ENCODE measurements around the gene PSMD9.

DNA sequence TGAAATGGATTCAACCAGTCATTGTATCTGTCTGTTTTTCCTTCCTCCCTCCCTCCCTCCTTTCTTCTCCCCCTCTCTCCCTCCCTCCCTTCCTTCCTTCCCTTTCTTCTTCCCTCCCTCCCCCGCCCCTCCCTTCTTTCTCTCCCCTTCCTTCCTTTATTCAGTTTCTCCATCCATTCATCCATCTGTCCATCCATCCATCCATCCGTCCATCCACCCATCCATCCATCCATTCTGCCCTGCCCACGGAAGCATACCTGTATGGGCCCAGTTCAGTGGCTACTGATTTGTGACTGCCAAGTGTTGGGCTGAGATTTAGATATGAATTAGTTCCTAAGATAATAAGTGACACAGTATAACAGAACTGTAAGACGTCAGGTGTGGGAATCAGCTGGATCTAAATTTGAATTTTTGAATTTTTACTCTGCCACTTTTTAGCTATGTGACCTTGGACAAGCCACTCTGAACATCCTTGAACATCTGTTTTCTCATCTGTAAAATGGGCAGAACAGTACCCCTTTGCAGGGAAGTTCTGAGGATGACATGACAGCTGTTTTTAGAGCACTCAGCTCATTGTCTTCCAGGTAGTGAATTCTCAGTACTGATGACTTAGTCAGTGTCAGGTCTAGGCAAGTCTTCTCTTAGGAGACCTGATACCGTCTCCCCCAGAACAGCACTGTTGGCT, 72.7 kb downstream of the PSMD9 start:
- TF ChIP-seq, protein P1, sequence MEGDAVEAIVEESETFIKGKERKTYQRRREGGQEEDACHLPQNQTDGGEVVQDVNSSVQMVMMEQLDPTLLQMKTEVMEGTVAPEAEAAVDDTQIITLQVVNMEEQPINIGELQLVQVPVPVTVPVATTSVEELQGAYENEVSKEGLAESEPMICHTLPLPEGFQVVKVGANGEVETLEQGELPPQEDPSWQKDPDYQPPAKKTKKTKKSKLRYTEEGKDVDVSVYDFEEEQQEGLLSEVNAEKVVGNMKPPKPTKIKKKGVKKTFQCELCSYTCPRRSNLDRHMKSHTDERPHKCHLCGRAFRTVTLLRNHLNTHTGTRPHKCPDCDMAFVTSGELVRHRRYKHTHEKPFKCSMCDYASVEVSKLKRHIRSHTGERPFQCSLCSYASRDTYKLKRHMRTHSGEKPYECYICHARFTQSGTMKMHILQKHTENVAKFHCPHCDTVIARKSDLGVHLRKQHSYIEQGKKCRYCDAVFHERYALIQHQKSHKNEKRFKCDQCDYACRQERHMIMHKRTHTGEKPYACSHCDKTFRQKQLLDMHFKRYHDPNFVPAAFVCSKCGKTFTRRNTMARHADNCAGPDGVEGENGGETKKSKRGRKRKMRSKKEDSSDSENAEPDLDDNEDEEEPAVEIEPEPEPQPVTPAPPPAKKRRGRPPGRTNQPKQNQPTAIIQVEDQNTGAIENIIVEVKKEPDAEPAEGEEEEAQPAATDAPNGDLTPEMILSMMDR (IDR thresholded peaks at IDR 0.05): no peak
- no peak for TF ChIP-seq POLR2AphosphoS5 (IDR thresholded peaks at IDR 0.05; ENCODE audit: low read depth, low read length)

All from Panc1 (cell line).